GM18873 (cell line): ENCODE results near the gene TPP2.

ENCODE experiments used
- ATAC-seq: cut with Tn5 transposase; IDR thresholded peaks from one replicate; pipeline ENCODE4 v1.9.1; 2021; ENCODE audit warnings: mild to moderate bottlenecking, moderate library complexity, moderate number of reproducible peaks; ENCODE audit not compliant: unreplicated experiment, low FRiP score

Gene TPP2

DNA sequence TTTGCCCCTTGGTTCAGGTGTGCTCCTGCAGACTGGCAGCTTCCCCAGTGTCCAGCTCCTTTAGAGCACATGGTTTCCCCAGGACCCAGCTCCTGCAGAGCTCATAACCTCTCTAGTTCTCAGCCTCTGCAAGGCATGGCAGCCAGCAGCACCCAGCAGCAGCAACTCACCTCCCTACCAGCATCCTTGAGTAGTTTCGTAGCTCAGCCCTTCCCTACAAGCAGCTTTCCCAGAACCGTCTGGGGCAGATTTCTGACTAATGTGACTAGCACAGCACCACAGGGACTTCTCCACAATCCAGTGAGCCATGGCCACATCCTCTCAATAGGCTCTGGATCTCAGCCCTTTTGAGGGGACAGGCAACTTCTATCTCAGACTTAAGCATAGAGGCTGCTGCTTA, 112.2 kb downstream of the TPP2 start:
- no peak for ATAC-seq

DNA sequence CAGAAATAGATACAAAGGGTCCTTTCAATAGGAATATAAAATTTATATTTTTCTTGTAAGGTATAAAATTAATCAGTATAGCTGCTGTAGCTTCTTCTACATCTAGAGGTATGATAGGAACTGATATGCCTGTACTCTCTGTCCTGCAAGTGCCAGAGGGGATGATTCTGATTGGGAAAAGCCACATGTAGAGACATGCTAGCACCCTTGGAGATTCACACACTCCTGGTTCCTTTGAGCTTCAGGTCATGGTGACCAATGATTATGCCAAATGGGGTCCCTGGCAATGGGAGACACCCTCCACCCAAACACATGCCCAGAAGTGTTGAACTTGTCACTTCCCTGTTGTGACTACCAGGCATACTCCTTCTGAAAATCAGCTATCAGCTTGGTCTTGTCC, 112.8 kb downstream of the TPP2 start:
- ATAC-seq = no peak

DNA sequence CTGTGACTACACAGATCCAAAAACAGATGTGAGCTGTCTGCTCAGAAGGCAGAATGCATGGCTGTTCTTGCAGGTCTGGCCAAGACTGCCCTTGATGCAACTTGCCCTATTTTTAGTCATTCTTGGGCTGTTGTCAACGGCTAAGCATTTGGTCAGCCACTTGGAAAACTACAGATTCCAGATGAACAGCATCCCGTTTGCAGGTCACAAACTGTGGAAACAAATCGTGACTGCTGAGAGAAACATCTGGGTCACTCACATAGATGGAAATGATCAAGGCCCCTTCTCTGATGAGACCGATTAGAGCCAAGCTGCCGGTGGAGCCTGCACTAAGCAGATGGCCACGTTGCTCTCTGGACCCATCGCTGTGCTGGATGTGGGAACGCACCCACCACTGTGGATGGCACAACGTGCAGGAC, 113.5 kb downstream of the TPP2 start:
- no peak for ATAC-seq

DNA sequence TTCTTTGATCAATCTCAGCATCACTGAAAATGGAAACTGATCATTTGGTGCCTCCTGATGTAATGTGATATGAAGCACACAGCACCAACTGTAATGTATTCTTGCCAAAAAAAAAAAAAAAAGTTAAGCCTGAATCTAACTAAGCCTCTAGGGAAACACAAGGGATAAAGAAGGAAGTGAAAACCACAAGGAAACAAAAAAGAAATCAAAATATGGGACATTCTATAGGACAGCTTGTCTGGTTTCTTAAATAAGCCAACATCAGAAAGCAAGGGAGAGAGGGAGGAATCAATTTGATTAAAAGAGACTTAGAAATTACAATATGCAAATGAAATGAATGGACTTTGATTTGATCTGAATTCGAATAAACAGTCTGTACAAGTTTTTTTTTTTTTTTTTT, 118.7 kb downstream of the TPP2 start:
- ATAC-seq = no peak

DNA sequence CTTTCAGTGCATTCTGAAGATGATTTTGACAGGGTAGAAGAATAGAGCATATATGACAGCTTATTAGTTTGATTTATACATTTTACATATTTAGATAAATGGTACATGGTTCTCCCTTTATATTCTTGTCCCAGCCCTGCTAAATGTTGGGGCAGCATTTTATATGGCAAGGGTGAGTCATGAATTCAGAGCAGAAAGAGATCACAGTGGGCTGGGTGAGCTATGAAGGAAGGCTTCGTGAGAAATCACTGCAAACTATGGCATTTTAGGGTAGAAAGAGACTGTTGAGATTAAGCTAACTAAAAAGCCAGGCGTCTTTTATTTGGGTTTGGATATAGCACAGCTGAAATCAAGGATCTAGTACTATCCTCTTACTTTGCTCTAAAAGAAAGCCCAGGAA, 122.0 kb downstream of the TPP2 start:
- ATAC-seq = no peak

DNA sequence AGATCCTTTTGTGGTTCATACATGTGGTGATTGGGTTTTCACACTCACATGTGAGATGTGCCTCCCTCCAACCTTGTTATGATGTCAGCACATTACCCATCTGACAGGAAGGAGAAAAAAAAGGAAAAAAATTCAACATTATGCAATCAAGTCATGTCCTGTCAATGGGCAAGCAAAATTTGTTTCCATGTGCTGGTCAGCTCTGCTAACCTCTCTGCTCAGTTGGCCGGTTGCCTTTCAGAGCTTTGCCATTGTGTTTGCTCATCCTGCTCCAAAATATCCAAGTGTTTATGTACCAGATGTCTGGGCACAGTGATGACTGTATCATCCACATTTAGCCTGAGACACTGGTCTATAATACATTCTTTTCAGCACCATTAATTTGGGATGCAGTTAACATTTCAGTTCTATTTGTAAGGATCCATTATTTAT, 125.0 kb downstream of the TPP2 start:
- ATAC-seq = no peak

DNA sequence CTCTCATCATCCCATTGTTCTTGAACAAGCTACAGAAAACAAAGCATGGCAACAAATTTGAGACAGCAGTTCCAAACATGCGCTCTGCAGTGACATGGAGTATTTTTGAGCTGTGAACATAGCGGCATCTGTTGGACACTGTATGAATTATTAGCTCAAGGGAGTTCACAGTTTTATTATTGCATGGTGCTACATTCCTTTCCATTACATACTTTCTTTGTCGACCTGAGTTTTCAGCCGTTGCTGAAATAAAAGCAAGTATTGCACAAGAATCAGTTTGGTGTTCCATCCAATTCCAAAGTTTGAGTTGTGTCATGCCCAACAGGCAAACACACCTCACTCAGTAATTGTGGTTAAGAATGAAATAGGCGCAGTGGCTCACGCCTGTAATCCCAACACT, 128.1 kb downstream of the TPP2 start:
- ATAC-seq = no peak

DNA sequence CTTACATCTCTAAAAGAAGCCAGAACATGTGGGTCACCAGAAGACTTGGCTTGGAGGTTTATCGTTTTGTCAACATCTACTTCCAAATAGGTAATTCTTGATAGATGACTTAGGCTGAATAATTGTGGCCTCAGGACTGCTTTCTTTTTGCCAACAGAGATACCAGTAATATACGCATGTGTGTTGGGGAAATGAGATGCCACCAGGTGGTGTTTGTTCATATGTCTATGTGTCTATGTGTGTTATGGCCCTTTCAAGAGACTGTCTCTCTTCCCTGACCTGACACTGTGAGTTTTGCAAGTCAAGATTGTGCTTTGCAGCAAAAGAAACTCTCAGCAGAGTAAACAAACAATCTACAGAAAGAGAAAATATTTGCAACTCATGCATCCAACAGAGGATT, 129.6 kb downstream of the TPP2 start:
- ATAC-seq = no peak
